CD14-positive monocyte (primary cell): ENCODE data around the gene KRTAP4-2. TPM values are rescaled to one million over a fixed set of nuclear protein-coding genes. Genes with fewer than 3 reads are reported as not detected.

Experiments
- DNase-seq, 3 donors: peaks; one replicate each; pipeline ENCODE4 v3.0.0-alpha.2; 2011 to 2022
- H2AFZ ChIP-seq: 2 replicates; pipeline ENCODE4 v1.6.0; 2012; ENCODE audit warnings: mild to moderate bottlenecking, low read depth, low read length, inconsistent platforms; ENCODE audit not compliant: insufficient read depth, poor library complexity, severe bottlenecking
- H3K27ac ChIP-seq, 2 donors: 1 replicate in 1 of 2; 2 replicates in 1 of 2; pipeline ENCODE4 v1.5.1; 2012 to 2013; ENCODE audit warnings: low read length in 2 of 2, control low read depth in 1 of 2, inconsistent platforms in 1 of 2, low read depth in 1 of 2, mild to moderate bottlenecking in 1 of 2
- H3K27me3 ChIP-seq, 2 donors: one replicate each; pipeline versions ENCODE4 v1.6.0 to v1.6.1; 2011 to 2013; ENCODE audit warnings: low read length in 2 of 2; ENCODE audit not compliant: control insufficient read depth in 2 of 2, insufficient read depth in 2 of 2
- H3K36me3 ChIP-seq, 2 donors: replicated peaks in 1 of 2; 1 replicate in 1 of 2; 2 replicates in 1 of 2; pipeline versions ENCODE4 v1.5.1 to v1.6.1; 2012 to 2013; ENCODE audit warnings: low read length in 2 of 2, control low read depth in 1 of 2, inconsistent platforms in 1 of 2, mild to moderate bottlenecking in 1 of 2; ENCODE audit not compliant: insufficient read depth in 2 of 2, control insufficient read depth in 1 of 2
- H3K4me1 ChIP-seq, 2 donors: 1 replicate in 1 of 2; 2 replicates in 1 of 2; pipeline versions ENCODE4 v1.5.1 to v1.6.1; 2012 to 2013; ENCODE audit warnings: low read length in 2 of 2, control low read depth in 1 of 2, inconsistent platforms in 1 of 2, mild to moderate bottlenecking in 1 of 2, moderate library complexity in 1 of 2; ENCODE audit not compliant: insufficient read depth in 2 of 2, control insufficient read depth in 1 of 2
- H3K4me2 ChIP-seq: replicated peaks from 2 replicates; pipeline ENCODE3; 2012; ENCODE audit warnings: low read length, moderate library complexity, mild to moderate bottlenecking; ENCODE audit not compliant: poor library complexity, severe bottlenecking; ENCODE audit errors: extremely low read depth
- H3K4me3 ChIP-seq, 3 experiments: fragments of 200-600 bp in 1 of 3; sonication (generic) in 1 of 3; replicated peaks in 1 of 3; 1 replicate in 2 of 3; 2 replicates in 1 of 3; pipeline ENCODE4 v1.5.1; 2011 to 2013; ENCODE audit warnings: low read length in 3 of 3, mild to moderate bottlenecking in 3 of 3, control low read depth in 2 of 3, low read depth in 2 of 3, inconsistent platforms in 1 of 3, moderate library complexity in 1 of 3
- H3K79me2 ChIP-seq: 2 replicates; pipeline ENCODE4 v1.6.0; 2012; ENCODE audit warnings: mild to moderate bottlenecking, control low read depth, inconsistent platforms, low read length, moderate library complexity; ENCODE audit not compliant: insufficient read depth
- H3K9ac ChIP-seq: 2 replicates; pipeline ENCODE4 v1.6.0; 2017; ENCODE audit warnings: low read length, mild to moderate bottlenecking; ENCODE audit not compliant: insufficient read depth, poor library complexity, severe bottlenecking
- H3K9me3 ChIP-seq, 2 donors: replicated peaks in 1 of 2; 1 replicate in 1 of 2; 2 replicates in 1 of 2; pipeline versions ENCODE4 v1.5.1 to v1.6.1; 2012 to 2013; ENCODE audit warnings: low read length in 2 of 2, control low read depth in 1 of 2; ENCODE audit not compliant: control insufficient read depth in 1 of 2, insufficient read depth in 1 of 2
- H4K20me1 ChIP-seq: 2 replicates; pipeline ENCODE4 v1.6.0; 2012; ENCODE audit warnings: mild to moderate bottlenecking, low read length, control low read depth, moderate library complexity; ENCODE audit not compliant: insufficient read depth
- H3K27ac Mint-ChIP-seq, 7 donors: one replicate each; pipeline ENCODE4 v1.8.0; 2020; ENCODE audit warnings: mild to moderate bottlenecking in 7 of 7, mixed read lengths in 7 of 7, moderate library complexity in 6 of 7, inconsistent platforms in 2 of 7
- H3K27me3 Mint-ChIP-seq, 3 donors: one replicate each; pipeline ENCODE4 v1.8.0; 2021 to 2022; ENCODE audit warnings: low read depth in 3 of 3, mild to moderate bottlenecking in 3 of 3, mixed read lengths in 3 of 3, moderate library complexity in 3 of 3, inconsistent platforms in 1 of 3
- H3K36me3 Mint-ChIP-seq, 2 donors: one replicate each; pipeline ENCODE4 v1.8.0; 2020; ENCODE audit warnings: mixed read lengths in 2 of 2, inconsistent platforms in 1 of 2, mild to moderate bottlenecking in 1 of 2
- H3K4me1 Mint-ChIP-seq: one replicate; pipeline ENCODE4 v1.8.0; 2020; ENCODE audit warnings: mild to moderate bottlenecking, mixed read lengths
- H3K4me3 Mint-ChIP-seq, 2 donors: one replicate each; pipeline ENCODE4 v1.8.0; 2020; ENCODE audit warnings: mild to moderate bottlenecking in 2 of 2, mixed read lengths in 2 of 2, moderate library complexity in 1 of 2
- H3K9me3 Mint-ChIP-seq, 7 donors: one replicate each; pipeline ENCODE4 v1.8.0; 2020 to 2022; ENCODE audit warnings: mixed read lengths in 7 of 7, mild to moderate bottlenecking in 6 of 7, moderate library complexity in 6 of 7, inconsistent platforms in 2 of 7
- WGBS: methylation state at CpG from one replicate; pipeline ENCODE4 v1.1.5; 2013; ENCODE audit warnings: missing lambda C conversion rate; ENCODE audit not compliant: insufficient coverage; 5-methylcytosine and 5-hydroxymethylcytosine counted together
- intact Hi-C, 2 donors: fragments of 100-400 bp; cut with micrococcal nuclease; formaldehyde crosslinking; loops; one replicate each; pipeline versions ENCODE4 v1.15.0 to v1.15.1; 2023
- polyA plus RNA-seq, 3 donors: library from polyadenylated mRNA; depleted of rRNA in 1 of 3; unstranded in 2 of 3; stranded (reverse) in 1 of 3; fragments of 300-500 nt in 2 of 3; fragments of >200 nt in 1 of 3; fragmentation: Illumina TruSeq in 2 of 3; gene quantifications; 1 replicate in 2 of 3; 2 replicates in 1 of 3; pipeline ENCODE4 v1.2.3, GENCODE V29; 2012 to 2021
- TF ChIP-seq, protein P1 (sequence below): fragments of 200-600 bp; IDR thresholded peaks from one replicate; pipeline ENCODE4 v1.8.0; 2022; ENCODE audit warnings: antibody characterized with exemption, mild to moderate bottlenecking

KRTAP4-2 gene
- polyA plus RNA-seq, 3 donors, result not detected

- Histone ChIP-seq H3K36me3 (no peaks in the 10 kb centered on the region), H3K4me3 (no peak overlapping the region), H3K4me1 (no peaks in the 10 kb centered on the region), H3K79me2 (no peaks in the 10 kb centered on the region), H3K27me3 (no peaks in the 10 kb centered on the region), H3K9ac (no peak overlapping the region), H2AFZ (no peak overlapping the region), H3K27ac (no peak overlapping the region), H3K4me2 (no peak overlapping the region), H3K9me3 (peaks cover 6 to 13% of the 10 kb centered on the region in 2 donors), H4K20me1 (no peaks in the 10 kb centered on the region)
- no peak overlapping the region for H3K4me3 Mint-ChIP-seq
- intact Hi-C loops, result no loop called here
- peaks cover 3 to 4% (median 3%) of the 10 kb centered on the region in 3 donors for H3K27me3 Mint-ChIP-seq
- no peaks in the 10 kb centered on the region for H3K36me3 Mint-ChIP-seq
- H3K4me1 Mint-ChIP-seq, result no peaks in the 10 kb centered on the region
- H3K27ac Mint-ChIP-seq, result no peak overlapping the region
- DNase-seq, result no peak
- H3K9me3 Mint-ChIP-seq, result peaks cover 8 to 17% (median 14%) of the 10 kb centered on the region in 7 donors
- WGBS, result 100% methylated on average over 1 of the region's 2 CpGs
- TF ChIP-seq, protein P1, sequence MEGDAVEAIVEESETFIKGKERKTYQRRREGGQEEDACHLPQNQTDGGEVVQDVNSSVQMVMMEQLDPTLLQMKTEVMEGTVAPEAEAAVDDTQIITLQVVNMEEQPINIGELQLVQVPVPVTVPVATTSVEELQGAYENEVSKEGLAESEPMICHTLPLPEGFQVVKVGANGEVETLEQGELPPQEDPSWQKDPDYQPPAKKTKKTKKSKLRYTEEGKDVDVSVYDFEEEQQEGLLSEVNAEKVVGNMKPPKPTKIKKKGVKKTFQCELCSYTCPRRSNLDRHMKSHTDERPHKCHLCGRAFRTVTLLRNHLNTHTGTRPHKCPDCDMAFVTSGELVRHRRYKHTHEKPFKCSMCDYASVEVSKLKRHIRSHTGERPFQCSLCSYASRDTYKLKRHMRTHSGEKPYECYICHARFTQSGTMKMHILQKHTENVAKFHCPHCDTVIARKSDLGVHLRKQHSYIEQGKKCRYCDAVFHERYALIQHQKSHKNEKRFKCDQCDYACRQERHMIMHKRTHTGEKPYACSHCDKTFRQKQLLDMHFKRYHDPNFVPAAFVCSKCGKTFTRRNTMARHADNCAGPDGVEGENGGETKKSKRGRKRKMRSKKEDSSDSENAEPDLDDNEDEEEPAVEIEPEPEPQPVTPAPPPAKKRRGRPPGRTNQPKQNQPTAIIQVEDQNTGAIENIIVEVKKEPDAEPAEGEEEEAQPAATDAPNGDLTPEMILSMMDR, result no peak
Observed at GRCh38 chr17:41147531-41148204, 30.4 kb downstream of the KRTAP4-2 start.

DNA sequence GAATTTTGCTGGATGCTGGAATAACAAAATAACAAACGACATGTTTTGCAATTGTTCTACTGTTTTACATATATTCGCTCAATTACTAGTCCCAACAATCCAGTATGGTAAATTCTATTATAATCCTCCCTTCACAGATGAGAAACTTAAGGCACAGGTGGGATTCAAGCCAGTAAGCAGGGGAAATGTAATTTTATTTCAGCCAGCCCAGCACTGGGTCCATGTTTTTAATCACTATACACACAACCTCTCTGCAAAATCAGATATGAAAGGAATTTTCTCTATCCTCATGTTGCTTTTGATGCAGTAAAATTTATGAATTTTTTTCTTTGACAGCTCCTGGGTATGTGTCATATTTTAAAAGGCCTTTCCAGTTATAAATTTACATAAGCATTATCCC is 32.8 kb downstream of the KRTAP4-2 start:
- Histone ChIP-seq H3K4me2 (no peak overlapping the region), H3K27me3 (no peaks in the 10 kb centered on the region), H3K9me3 (peaks cover 7 to 21% of the 10 kb centered on the region in 2 donors), H3K79me2 (no peaks in the 10 kb centered on the region), H4K20me1 (no peaks in the 10 kb centered on the region), H2AFZ (no peak overlapping the region), H3K27ac (no peak overlapping the region), H3K9ac (no peak overlapping the region), H3K4me3 (no peak overlapping the region), H3K4me1 (no peaks in the 10 kb centered on the region), H3K36me3 (no peaks in the 10 kb centered on the region)
- Mint-ChIP-seq H3K36me3 (no peaks in the 10 kb centered on the region), H3K9me3 (peaks cover 17 to 32% (median 25%) of the 10 kb centered on the region in 7 donors), H3K27me3 (peaks cover 3 to 4% (median 3%) of the 10 kb centered on the region in 3 donors), H3K4me1 (no peaks in the 10 kb centered on the region), H3K27ac (no peak overlapping the region), H3K4me3 (no peak overlapping the region)
- intact Hi-C loops, result no loop called here
- TF ChIP-seq, protein P1, result no peak
- DNase-seq, result no peak
- no CpG with 5 or more reads among the region's 2 CpGs for WGBS
